NCI-H2196 (cell line): ENCODE results near the gene FUT7.

ENCODE experiments used
- DNase-seq: peaks from one replicate; lab custom pipeline; 2025; ENCODE audit not compliant: unreplicated experiment; lab: John Stamatoyannopoulos, UW

The FUT7 gene

DNA sequence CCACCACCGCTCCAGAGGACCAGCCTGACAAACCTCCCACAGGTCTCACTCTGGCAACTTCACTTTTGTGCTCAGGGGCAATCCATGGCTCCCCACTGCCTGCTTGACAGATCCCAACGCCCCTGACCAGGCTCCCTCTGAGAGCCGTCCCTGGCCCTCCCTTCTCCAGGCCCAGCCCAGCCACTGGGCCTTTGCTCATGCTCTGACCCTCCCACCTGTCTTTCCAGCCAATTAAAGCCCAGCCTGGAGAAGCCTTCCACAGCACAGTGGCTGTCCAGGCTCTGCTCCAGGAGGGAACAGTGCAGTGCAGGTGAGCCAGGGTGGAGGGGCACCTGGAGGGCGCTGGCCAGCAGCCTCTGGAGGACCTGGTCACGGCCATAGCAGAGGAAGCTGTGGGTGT, 18.7 kb upstream of the FUT7 start:
- no peak for DNase-seq

- DNase-seq: peak; percentile 69
These were observed 17.9 kb upstream of the FUT7 start for GRCh38 chr9:137049544-137050449.

DNA sequence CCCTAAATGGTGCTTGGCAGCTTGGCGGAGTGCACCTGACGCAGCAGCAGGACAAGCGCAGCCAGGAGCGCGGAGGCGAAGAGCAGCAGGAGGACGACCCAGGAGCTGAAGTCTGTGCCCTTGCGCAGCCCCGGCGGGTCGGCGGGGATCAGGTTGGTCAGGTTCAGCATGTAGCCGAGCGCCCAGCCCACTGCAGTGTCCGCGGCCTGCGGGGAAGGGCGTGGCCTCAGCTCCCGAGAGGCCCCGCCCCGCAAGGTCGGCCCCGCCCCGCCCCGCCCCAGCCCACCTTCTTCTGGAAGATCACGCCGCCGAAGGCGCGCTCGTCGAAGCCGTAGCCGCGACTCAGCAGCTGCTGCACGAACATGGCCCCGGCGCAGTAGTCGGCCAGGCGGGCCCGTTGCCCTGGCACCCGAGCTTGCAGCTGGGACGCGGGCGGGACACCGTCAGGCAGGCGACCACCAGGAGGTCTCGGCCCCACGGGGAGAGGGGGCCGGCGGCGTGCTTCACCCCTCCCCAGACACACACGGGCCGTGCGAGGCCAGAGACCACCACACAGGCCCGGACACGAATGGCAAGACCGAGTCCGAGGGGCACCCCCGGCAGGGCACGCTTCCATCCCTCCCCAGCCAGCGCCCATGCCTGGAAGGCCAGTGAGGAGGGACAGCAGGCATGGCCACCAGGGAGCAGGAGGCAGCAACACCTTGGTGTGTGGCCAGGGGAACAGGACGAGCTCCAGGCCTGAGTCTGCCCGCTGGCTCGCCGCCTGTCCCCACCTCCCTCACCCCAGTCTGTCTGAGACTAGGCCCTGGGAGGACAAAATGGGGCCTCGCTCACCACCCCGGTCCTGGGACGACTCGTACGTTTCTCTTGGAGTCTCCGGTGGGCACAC, 17.0 kb upstream of the FUT7 start:
- DNase-seq: no peak

DNA sequence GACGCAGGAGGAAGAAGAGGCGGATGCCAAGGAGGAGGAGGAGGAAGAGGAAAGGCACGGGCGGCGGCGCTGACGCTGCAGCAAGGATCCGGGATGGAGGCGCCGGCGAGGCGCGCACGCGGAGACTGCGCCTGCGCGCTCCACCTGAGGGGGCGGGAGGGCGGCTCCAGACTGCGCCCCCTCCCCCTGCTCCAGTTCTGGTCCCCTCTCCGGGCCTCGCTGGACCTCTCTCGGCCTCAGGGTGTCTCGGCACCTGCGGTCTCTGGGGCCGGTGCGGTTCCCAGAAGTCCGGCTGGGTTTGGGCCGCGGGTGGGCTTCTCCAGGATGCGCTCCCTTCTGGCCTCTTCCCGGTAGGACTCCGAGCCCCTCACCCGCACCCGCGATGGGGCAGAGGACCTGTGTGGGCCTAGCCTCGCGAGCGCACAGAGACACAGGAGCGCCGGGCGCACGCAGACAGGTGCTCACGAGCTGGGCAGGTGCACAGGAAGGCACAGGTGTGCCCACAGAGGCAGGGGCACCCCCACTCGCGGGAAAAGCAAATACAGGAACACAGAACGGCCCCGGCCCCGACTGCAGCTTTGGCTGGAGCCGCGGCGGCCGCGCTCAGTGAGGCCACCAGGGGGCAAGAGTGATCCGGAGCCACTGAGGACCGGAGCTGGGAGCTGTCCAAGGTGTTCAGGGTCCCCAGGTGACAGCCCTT, 14.3 kb upstream of the FUT7 start, which contains the start of gene NPDC1:
Gene NPDC1 (minus strand): TSS at position 90 of the 700 bp plus-strand sequence. CDS start 188 bp downstream, outside the sequence.
- DNase-seq: peak; percentile 83

DNA sequence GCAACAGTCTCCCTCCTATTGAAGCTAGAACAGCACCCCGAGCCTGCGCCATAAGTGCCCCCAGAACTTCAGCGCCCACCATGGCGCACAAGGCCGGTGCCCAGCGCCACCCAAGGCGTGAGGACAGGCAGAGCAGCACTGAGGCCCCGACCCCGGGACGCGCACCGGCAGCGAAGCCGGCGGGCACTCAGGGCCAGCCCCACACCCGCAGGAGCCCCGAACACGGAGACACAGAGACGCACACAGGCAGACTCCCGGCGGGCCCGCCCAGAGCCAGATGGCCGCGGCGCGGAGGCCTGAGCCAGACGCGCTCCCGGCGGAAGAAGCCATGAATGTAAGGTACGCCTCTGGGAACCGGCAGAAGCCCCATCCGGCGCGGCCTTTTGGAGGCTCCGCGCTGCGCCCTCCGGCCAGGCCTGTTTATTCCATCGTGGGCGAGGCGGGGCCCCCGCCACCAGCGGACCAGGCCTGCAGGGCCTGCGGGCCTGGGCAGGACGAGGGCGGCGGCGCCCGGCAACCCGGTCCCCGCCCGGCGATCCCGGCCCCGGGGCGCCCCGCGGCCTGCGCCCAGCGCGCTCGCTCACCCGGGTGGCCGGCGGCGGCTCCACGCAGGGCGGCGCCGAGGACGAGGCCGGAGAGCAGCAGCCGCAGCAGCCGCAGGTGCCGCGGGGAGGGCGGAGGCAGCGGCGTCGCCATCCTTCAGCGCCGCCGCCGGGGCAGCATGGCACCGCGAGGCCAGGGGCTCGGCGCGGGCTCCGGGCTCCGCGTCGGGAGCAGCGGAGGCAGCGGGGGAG, 13.6 kb upstream of the FUT7 start:
- no peak for DNase-seq

DNA sequence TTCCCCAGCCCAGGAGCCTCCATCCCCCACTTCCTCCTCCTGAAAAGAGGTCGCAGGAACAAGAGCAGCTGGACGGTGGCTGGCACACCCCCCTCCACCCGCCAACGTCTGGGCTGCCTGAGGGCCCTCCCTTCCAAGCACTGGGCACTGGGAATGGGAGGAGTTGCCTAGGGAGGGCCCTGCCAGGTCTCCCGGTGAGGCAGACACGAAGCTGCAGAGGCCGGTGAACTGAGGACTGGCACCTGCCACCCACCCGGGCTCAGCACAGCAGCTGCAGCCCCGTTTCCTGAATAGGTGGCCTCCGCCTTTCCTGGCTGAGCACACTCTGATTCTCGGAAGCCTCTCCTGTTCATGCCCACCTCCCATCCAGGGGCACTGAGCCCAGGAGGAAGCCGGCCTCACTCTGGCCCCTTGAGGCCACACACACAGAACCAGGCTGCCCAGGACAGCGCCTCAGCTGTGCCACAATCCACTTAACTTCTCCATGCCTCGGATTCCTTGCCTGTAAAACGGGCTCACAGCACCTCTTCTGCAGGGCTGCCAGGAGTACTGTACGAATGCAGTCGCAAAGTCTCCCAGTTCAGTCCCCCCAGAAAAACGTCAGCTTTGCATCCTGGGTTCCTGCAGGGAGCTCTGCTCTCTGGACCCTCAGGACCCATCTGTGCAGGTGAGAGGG, 12.8 kb upstream of the FUT7 start:
- DNase-seq: peak; percentile 83

DNA sequence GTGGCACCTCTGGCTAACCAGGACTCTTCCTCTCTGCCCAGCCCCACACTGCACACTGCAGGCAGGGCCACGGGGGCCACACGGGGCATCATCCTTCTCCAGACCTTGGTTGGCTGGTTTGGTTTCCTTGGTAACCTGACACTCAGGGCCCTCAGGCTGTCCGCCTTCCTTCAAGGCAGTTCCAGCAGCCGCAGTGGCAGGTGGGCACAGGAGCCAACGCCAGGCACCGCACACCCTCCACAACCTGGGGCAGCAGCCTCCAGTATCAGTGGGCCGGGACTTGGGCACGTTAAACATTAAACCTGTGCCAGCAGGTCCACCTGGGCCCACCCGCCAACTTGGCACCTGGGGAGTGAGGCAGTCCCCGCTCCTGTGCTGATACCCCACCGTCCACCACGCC, 12.1 kb upstream of the FUT7 start:
- DNase-seq: peak; percentile 41

GRCh38 chr9:137042751-137043727, 11.2 kb upstream of the FUT7 start:
- no peak for DNase-seq

- DNase-seq: no peak
These were observed 9.2 kb upstream of the FUT7 start for GRCh38 chr9:137041124-137041523.

DNA sequence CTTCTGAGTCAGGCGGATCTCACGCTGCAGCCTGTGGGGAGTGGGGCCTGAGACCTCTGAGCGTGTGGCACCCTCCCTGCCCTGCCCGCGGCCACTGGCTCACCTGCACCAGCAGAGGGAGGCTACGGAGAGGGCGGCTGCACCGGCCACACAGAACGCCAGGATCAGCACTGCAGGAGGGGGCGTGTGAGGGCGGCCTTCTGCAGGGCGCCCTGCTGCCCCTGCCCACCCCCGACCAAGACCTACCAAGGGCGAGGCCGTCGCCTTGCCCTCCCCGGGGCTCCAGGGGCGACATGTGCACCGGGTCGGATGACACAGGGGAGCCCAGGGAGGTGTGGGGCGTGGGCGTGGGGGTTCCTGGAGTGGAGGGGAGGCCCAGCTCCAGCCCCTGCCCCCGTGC, 8.7 kb upstream of the FUT7 start:
- no peak for DNase-seq

GRCh38 chr9:137039611-137040366, 7.9 kb upstream of the FUT7 start:
- DNase-seq: no peak

GRCh38 chr9:137038916-137039315, 7.0 kb upstream of the FUT7 start:
- no peak for DNase-seq

- no peak for DNase-seq
These were observed 5.6 kb upstream of the FUT7 start for GRCh38 chr9:137037483-137037882.

GRCh38 chr9:137037035-137037434, 5.1 kb upstream of the FUT7 start:
- DNase-seq: no peak

DNA sequence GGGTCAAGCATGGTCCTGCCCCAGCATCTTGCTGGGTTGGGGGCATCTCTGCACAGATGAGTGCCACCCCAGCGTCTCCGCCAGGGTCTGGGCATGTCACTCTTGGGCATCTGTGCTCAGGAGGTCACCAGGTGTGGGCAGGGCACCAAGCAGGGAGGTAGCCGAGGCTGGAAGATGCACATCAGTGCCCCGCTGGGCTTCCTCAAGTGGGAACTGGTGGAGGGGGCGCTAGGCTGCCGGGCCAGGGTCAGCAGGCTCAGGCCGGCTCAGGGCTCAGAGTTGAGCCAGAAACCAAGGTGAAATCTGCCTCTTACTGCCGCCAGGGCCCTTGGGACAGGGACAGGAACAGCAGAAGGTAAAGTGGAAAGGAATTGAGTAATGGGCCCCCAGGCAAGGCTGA, 4.0 kb upstream of the FUT7 start:
- DNase-seq: no peak

- no peak for DNase-seq
These were observed 3.6 kb upstream of the FUT7 start for GRCh38 chr9:137035507-137035834.

- peak; percentile 89 for DNase-seq
These were observed 3.0 kb upstream of the FUT7 start for GRCh38 chr9:137034709-137035506.
